ENCODE results near the gene AKNA. TPM values are rescaled to one million over a fixed set of nuclear protein-coding genes. Genes with fewer than 3 reads are reported as not detected.

The AKNA gene
- total and polyA plus RNA-seq, 3 experiments from 2014 or later = 45.6 to 126 (median 126) TPM

DNA sequence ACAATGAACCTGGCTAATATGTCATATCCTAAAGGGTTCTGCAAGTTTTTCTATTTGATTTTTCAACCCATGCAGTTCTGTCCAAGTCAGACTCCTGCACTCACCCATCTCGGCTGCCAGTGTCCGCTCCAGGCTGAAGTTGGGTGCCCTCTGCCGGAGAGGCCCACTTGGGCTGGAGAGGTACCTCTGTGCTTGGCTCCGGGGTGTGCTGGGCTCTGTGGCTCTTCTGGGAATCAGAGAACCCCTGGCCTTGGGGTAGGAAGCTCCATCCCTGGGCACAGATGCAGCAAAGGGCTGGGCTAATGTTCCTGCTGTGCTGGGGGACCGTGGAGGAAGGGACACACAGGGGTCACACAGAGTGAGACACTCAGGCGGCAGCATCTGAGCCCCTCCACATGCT is 32.0 kb downstream of the AKNA start:
- Mint-ChIP-seq H3K4me3 (no peak overlapping the region), H3K36me3 (peaks cover 8 to 90% (median 29%) of the 10 kb centered on the region in 3 donors), H3K9me3 (no peaks in the 10 kb centered on the region), H3K4me1 (peaks cover 37 to 70% (median 53%) of the 10 kb centered on the region in 3 donors), H3K27me3 (no peaks in the 10 kb centered on the region), H3K27ac (peak overlapping the region in 4 of 8 donors; percentile 78 to 95 (median 88))
- no peak for DNase-seq
- Histone ChIP-seq H3K36me3 (ENCODE audit: insufficient read depth, low read length) (peaks cover 71% of the 10 kb centered on the region), H3K27me3 (ENCODE audit: insufficient read depth, low read length, poor library complexity, severe bottlenecking) (no peaks in the 10 kb centered on the region), H3K4me1 (ENCODE audit: insufficient read depth, low read length) (peaks cover 32% of the 10 kb centered on the region), H3K27ac (ENCODE audit: low read depth, low read length) (no peak overlapping the region), H3K9me3 (ENCODE audit: low read length) (no peaks in the 10 kb centered on the region), H3K4me3 (ENCODE audit: low read length) (no peak overlapping the region)
- ChIA-PET CTCF (interaction anchor here (0.8 to 1.3 kb wide), 5 partner anchors 8 to 49 kb away, joined by 3 to 4 read pairs (median 3); no protein-coding TSS in a partner anchor), POLR2A (interaction anchor here (0.7 to 1.3 kb wide), 5 partner anchors 9 to 38 kb away, joined by 3 to 6 read pairs (median 3); partner anchors contain the start of gene AKNA)

DNA sequence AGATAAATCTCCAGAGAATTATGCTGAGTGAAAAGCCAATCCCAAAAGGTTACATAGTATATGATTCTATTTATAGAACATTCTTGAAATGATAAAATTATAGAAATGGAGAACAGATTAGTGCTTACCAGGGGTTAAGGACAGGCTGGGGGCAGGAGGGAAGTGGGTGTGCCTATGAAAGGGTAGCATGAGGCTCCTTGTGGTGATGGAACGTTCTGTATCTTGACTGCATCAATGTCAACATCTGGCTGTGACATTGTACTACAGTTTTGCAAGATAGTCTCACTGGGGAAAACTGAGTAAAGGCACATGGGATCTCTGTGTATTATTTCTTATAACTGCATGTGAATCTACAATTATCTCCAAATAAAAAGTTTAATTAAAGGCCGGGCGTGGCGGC is 35.9 kb downstream of the AKNA start:
- H3K9me3 Mint-ChIP-seq = no peaks in the 10 kb centered on the region
- H3K27ac Mint-ChIP-seq = peak overlapping the region in 7 of 8 donors; percentile 42 to 79 (median 59)
- peaks cover 20 to 88% (median 22%) of the 10 kb centered on the region in 3 donors for H3K36me3 Mint-ChIP-seq
- Histone ChIP-seq H3K36me3 (ENCODE audit: insufficient read depth, low read length) (peaks cover 69% of the 10 kb centered on the region), H3K4me1 (ENCODE audit: insufficient read depth, low read length) (peaks cover 41% of the 10 kb centered on the region), H3K27me3 (ENCODE audit: insufficient read depth, low read length, poor library complexity, severe bottlenecking) (no peaks in the 10 kb centered on the region), H3K27ac (ENCODE audit: low read depth, low read length) (no peak overlapping the region), H3K4me3 (ENCODE audit: low read length) (no peak overlapping the region), H3K9me3 (ENCODE audit: low read length) (no peaks in the 10 kb centered on the region)
- H3K4me3 Mint-ChIP-seq = peak overlapping the region in 2 of 7 donors; percentile 24 to 35
- DNase-seq = no peak
- POLR2A ChIA-PET = interaction anchor here (1.2 to 3.2 kb wide), 4 partner anchors 11 to 21 kb away, joined by 3 to 14 read pairs (median 9); no protein-coding TSS in a partner anchor
- peaks cover 0 to 2% of the 10 kb centered on the region in 2 donors for H3K27me3 Mint-ChIP-seq
- CTCF ChIA-PET = interaction anchor here (1.1 to 2.4 kb wide), 6 partner anchors 14 to 302 kb away, joined by 3 to 5 read pairs (median 4); no protein-coding TSS in a partner anchor
- peaks cover 38 to 73% (median 53%) of the 10 kb centered on the region in 3 donors for H3K4me1 Mint-ChIP-seq

DNA sequence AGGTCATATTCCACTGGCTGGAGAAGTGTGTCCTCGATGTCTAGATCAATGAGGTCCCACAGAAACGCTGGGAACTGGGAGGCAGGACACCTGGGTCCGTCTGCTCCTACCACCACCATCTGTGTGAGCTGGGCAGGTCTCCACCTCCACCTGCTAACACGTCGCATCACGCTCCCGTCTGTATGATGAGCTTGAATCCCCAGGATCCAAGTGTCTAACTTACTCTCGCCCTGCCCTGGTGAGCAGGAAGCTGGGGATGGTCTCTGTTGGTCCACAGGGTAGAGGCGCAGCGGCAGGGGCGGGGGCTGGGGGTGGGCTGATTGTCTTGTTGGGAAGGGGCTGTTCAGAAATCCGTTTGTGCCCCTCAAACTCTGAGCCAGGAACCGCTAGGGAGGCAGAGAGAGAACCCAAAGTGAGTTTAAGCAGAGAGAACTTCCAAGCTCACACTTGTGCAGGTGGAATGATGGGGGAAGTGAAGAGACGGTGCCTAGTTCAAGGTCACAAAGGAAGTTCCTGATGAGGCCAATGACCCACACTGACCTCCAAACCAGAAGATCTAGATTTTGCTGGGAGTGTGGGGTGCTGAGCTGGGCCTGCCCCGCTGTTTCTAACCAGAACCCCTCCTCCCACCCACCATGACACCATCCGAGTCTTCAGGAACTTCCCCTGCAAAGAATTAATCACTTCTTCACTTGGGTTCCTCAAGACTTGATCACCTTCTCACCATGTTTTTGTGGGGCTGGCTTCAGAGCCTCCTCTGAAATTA is 37.0 kb downstream of the AKNA start:
- Histone ChIP-seq H3K27ac (ENCODE audit: low read depth, low read length) (no peak overlapping the region), H3K4me3 (ENCODE audit: low read length) (no peak overlapping the region), H3K4me1 (ENCODE audit: insufficient read depth, low read length) (peaks cover 41% of the 10 kb centered on the region), H3K36me3 (ENCODE audit: insufficient read depth, low read length) (peaks cover 69% of the 10 kb centered on the region), H3K9me3 (ENCODE audit: low read length) (no peaks in the 10 kb centered on the region), H3K27me3 (ENCODE audit: insufficient read depth, low read length, poor library complexity, severe bottlenecking) (no peaks in the 10 kb centered on the region)
- no peaks in the 10 kb centered on the region for H3K9me3 Mint-ChIP-seq
- no peak overlapping the region for H3K4me3 Mint-ChIP-seq
- H3K27ac Mint-ChIP-seq = peak overlapping the region in 6 of 8 donors; percentile 76 to 95 (median 91)
- ChIA-PET POLR2A (interaction anchor here (0.9 to 3.2 kb wide), 4 partner anchors 15 to 23 kb away, joined by 3 to 14 read pairs (median 4); no protein-coding TSS in a partner anchor), CTCF (interaction anchor here (1.1 to 2.4 kb wide), 7 partner anchors 13 to 303 kb away, joined by 3 to 7 read pairs (median 5); no protein-coding TSS in a partner anchor)
- peaks cover 39 to 74% (median 47%) of the 10 kb centered on the region in 3 donors for H3K4me1 Mint-ChIP-seq
- DNase-seq = no peak
- H3K27me3 Mint-ChIP-seq = peaks cover 0 to 2% of the 10 kb centered on the region in 2 donors
- H3K36me3 Mint-ChIP-seq = peaks cover 17 to 88% (median 23%) of the 10 kb centered on the region in 3 donors

DNA sequence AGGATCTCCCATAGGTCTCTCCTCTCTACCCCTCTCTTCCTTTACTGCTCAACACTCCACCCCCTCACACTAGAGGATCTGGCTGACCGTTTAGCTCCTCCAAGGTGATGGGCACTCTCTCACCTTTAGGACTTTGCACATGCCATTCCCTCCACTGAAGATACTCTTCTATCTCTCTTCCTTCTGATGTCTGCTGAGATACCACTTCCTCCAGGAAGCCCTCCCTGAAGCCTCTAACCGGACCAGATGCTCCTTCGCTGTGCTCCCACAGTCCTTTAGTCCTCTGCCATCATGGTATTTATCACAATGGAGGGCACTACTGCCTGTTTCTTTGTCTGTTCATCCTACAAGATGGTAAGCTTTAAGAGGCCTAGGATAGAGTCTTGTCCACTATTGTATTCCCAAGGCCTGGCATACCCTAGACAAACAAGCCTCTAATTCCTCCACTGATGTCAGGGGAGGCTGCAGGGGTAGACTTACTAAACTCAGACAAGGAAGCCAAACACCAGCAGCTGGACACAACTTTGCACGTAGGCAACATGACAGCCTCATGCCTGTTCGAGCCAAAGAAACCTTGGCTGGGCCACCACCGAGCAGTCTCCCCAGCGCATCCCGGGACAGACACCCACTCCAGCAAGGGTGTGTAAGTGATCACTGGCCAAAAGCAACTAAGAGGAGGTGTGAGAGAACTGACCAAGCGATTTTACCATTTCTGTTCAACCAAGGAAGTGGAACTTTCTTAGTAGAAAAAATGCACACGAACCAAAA is 37.9 kb downstream of the AKNA start:
- Mint-ChIP-seq H3K27ac (peak overlapping the region; percentile 82 to 97 (median 92)), H3K4me1 (peaks cover 39 to 70% (median 47%) of the 10 kb centered on the region in 3 donors), H3K4me3 (peak overlapping the region in 5 of 7 donors; percentile 5 to 65 (median 37)), H3K27me3 (peaks cover 0 to 2% of the 10 kb centered on the region in 2 donors), H3K36me3 (peaks cover 17 to 88% (median 23%) of the 10 kb centered on the region in 3 donors), H3K9me3 (no peaks in the 10 kb centered on the region)
- no peaks in the 10 kb centered on the region for H3K9me3 ChIP-seq (ENCODE audit: low read length)
- H3K4me1 ChIP-seq (ENCODE audit: insufficient read depth, low read length) = peaks cover 41% of the 10 kb centered on the region
- H3K27me3 ChIP-seq (ENCODE audit: insufficient read depth, low read length, poor library complexity, severe bottlenecking) = no peaks in the 10 kb centered on the region
- H3K4me3 ChIP-seq (ENCODE audit: low read length) = no peak overlapping the region
- CTCF ChIA-PET = interaction anchor here (1.3 to 2.0 kb wide), 3 partner anchors 13 to 158 kb away, joined by 3 to 7 read pairs (median 5); no protein-coding TSS in a partner anchor
- peaks cover 71% of the 10 kb centered on the region for H3K36me3 ChIP-seq (ENCODE audit: insufficient read depth, low read length)
- H3K27ac ChIP-seq (ENCODE audit: low read depth, low read length) = no peak overlapping the region
- DNase-seq = no peak
- POLR2A ChIA-PET = interaction anchor here (0.9 kb wide), 1 partner anchor 18 kb away, joined by 3 read pairs; no protein-coding TSS in a partner anchor

DNA sequence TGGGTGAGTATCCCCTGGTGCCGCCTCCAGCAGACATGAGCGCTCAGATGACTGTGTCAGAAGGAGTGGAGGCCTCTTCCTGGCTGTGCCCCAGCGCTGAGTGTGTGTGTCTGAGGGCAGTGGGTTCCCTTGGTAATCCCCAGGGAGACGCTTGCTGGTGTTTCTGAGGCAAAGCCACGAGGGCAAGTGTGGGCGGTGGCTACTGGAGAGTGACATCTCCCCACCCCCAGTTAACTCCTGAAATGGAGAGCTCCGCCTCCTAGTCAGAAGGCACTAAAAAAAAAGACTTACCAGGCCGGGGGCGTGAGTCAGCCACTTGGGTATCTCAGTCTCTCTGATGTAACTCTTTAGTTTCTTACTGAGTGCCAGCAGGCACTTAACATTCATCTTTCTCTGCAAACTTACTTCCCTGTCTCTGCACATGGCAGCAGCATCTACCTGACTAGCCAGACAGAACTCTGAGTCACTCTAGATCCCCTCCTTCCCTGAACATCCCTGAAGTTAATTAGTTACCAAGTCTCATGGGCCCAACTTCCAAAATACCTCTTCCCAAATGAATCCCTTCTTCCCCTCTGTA is 38.8 kb downstream of the AKNA start:
- DNase-seq = peak; percentile 44 to 72 (median 60)
- ChIA-PET POLR2A (no interaction called here), CTCF (interaction anchor here (1.3 kb wide), 1 partner anchor 41 kb away, joined by 3 read pairs; no protein-coding TSS in a partner anchor)
- H3K36me3 Mint-ChIP-seq = peaks cover 23 to 92% (median 23%) of the 10 kb centered on the region in 3 donors
- peaks cover 44 to 76% (median 48%) of the 10 kb centered on the region in 3 donors for H3K4me1 Mint-ChIP-seq
- H3K4me3 Mint-ChIP-seq = peak overlapping the region in 3 of 7 donors; percentile 32 to 61 (median 59)
- Histone ChIP-seq H3K27me3 (ENCODE audit: insufficient read depth, low read length, poor library complexity, severe bottlenecking) (no peaks in the 10 kb centered on the region), H3K27ac (ENCODE audit: low read depth, low read length) (peak overlapping the region; percentile 33), H3K4me1 (ENCODE audit: insufficient read depth, low read length) (peaks cover 41% of the 10 kb centered on the region), H3K9me3 (ENCODE audit: low read length) (no peaks in the 10 kb centered on the region), H3K4me3 (ENCODE audit: low read length) (no peak overlapping the region), H3K36me3 (ENCODE audit: insufficient read depth, low read length) (peaks cover 79% of the 10 kb centered on the region)
- peak overlapping the region; percentile 82 to 97 (median 92) for H3K27ac Mint-ChIP-seq
- H3K9me3 Mint-ChIP-seq = no peaks in the 10 kb centered on the region
- H3K27me3 Mint-ChIP-seq = peaks cover 0 to 2% of the 10 kb centered on the region in 2 donors

DNA sequence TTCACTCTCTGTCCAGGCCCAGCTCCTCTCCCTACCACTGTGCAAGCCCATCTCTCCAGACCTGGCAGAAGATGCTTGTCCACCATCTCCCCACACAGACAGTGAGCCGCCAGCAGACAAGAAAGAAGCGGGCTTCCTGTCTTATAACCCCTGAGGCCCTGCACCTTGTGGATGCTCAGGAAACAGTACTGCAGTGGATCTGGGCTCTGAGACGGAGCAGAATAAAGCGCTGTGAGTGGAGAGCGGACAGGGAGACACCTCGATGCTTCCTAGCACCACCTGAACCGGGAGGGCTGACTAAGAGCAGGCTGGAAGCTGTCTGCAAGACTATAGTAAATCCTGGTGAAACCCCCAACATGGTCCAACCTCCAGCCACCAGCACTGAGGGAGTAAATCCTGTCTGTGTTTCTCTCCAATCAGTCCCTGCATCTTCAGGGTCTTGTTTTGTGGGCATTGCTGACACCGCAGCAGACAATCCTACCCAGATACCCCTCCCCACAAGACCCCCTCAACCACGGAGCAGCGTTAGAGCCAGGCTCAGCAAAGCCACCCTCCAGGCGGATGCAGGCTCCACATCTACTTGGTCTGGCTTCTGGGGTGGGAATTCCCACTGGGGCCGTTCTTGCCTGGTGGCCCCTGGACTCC is 39.4 kb downstream of the AKNA start:
- Mint-ChIP-seq H3K9me3 (no peaks in the 10 kb centered on the region), H3K4me3 (peak overlapping the region in 1 of 7 donors; percentile 82), H3K36me3 (peaks cover 23 to 93% (median 27%) of the 10 kb centered on the region in 3 donors), H3K27ac (peak overlapping the region; percentile 82 to 97 (median 92)), H3K4me1 (peaks cover 47 to 80% (median 53%) of the 10 kb centered on the region in 3 donors), H3K27me3 (peaks cover 0 to 2% of the 10 kb centered on the region in 2 donors)
- Histone ChIP-seq H3K27ac (ENCODE audit: low read depth, low read length) (peak overlapping the region; percentile 33), H3K9me3 (ENCODE audit: low read length) (no peaks in the 10 kb centered on the region), H3K4me1 (ENCODE audit: insufficient read depth, low read length) (peaks cover 41% of the 10 kb centered on the region), H3K36me3 (ENCODE audit: insufficient read depth, low read length) (peaks cover 81% of the 10 kb centered on the region), H3K27me3 (ENCODE audit: insufficient read depth, low read length, poor library complexity, severe bottlenecking) (no peaks in the 10 kb centered on the region), H3K4me3 (ENCODE audit: low read length) (no peak overlapping the region)
- ChIA-PET POLR2A (interaction anchor here (1.5 kb wide), 1 partner anchor 14 kb away, joined by 4 read pairs; no protein-coding TSS in a partner anchor), CTCF (interaction anchor here (0.9 to 3.2 kb wide), 6 partner anchors 7 to 305 kb away, joined by 3 to 8 read pairs (median 4); partner anchors contain the start of gene AKNA)
- DNase-seq = no peak
